K562 (cell line): ENCODE results near the gene USP16. TPM values are rescaled to one million over a fixed set of nuclear protein-coding genes. Genes with fewer than 3 reads are reported as not detected.
A peak's percentile ranks its signal among the peaks of the same experiment; 100 is the strongest.

Source experiments
- ATAC-seq: fragments of 200-7000 bp; cut with Tn5 transposase; 3 replicates; pipeline ENCODE4 v1.9.1; 2020; ENCODE audit warnings: moderate library complexity
- BruUV-seq: library from RNA; stranded (reverse); fragments of 400-500 nt; replicated peaks from 2 replicates; lab custom pipeline; 2021; lab: Mats Ljungman, UMichigan
- CTCF ChIA-PET: fragments of 300-600 bp; formaldehyde crosslinking; extraction: SDS; loops from one replicate; lab custom pipeline; 2021; ENCODE audit warnings: low intra/inter-chr PET ratio; lab: Yijun Ruan, JAX
- POLR2A ChIA-PET: fragments of 300-600, 350-650 bp; sonication (Branson Sonifier 250); formaldehyde crosslinking; extraction: SDS; loops from one replicate; lab custom pipeline; 2021; ENCODE audit warnings: antibody characterized with exemption, inconsistent platforms; lab: Yijun Ruan, JAX
- DNase-seq, 4 experiments: peaks; one replicate each; pipeline versions ENCODE4 v3.0.0 to v3.0.0-alpha.2; 2011 to 2018; ENCODE audit warnings: low spot score in 3 of 4, mixed read lengths in 3 of 4; ENCODE audit errors: extremely low read depth in 1 of 4
- FAIRE-seq: peaks from 2 replicates; lab custom pipeline; 2011; peaks lifted over from hg19 to GRCh38; lab: Jason Lieb, UNC
- H2AFZ ChIP-seq: 2 replicates; pipeline ENCODE4 v1.6.0; 2011; ENCODE audit warnings: low read depth, low read length, control low read depth, inconsistent platforms
- H3K27ac ChIP-seq: fragments of 200-600 bp; 3 replicates; pipeline ENCODE4 v1.8.0; 2011; ENCODE audit warnings: low read depth, mild to moderate bottlenecking, control low read depth, inconsistent platforms, low read length, moderate library complexity, mixed read lengths; ENCODE audit errors: extremely low read depth
- H3K27me3 ChIP-seq, 2 experiments: fragments of 300-600 bp in 1 of 2; 2 replicates in 1 of 2; 3 replicates in 1 of 2; pipeline versions ENCODE4 v1.6.0 to v1.8.0; 2011; ENCODE audit warnings: inconsistent platforms in 2 of 2, low read length in 2 of 2, mild to moderate bottlenecking in 1 of 2, mixed read lengths in 1 of 2, moderate library complexity in 1 of 2; ENCODE audit not compliant: control insufficient read depth in 2 of 2, insufficient read depth in 2 of 2
- H3K36me3 ChIP-seq: fragments of 300-600 bp; 3 replicates; pipeline ENCODE4 v1.8.0; 2011; ENCODE audit warnings: mild to moderate bottlenecking, low read length, inconsistent platforms; ENCODE audit not compliant: control insufficient read depth, insufficient read depth
- H3K4me1 ChIP-seq, 2 experiments: fragments of 200-600 bp in 1 of 2; replicated peaks in 1 of 2; 2 replicates in 1 of 2; 3 replicates in 1 of 2; pipeline versions ENCODE4 v1.5.1 to v1.8.0; 2011; ENCODE audit warnings: inconsistent platforms in 2 of 2, low read length in 2 of 2, mild to moderate bottlenecking in 1 of 2, mixed read lengths in 1 of 2, moderate library complexity in 1 of 2; ENCODE audit not compliant: control insufficient read depth in 2 of 2, insufficient read depth in 2 of 2
- H3K4me2 ChIP-seq: 2 replicates; pipeline ENCODE4 v1.6.1; 2011; ENCODE audit warnings: low read length, control low read depth, inconsistent platforms, mixed read lengths; ENCODE audit not compliant: insufficient read depth
- H3K4me3 ChIP-seq: fragments of 200-600 bp; sonication (generic), shearing (Covaris generic); 2 replicates; pipeline ENCODE4 v1.5.1; 2016; ENCODE audit warnings: control low read depth, inconsistent platforms
- H3K79me2 ChIP-seq: fragments of 200-600 bp; 3 replicates; pipeline ENCODE4 v1.8.0; 2011; ENCODE audit warnings: low read length, inconsistent platforms; ENCODE audit not compliant: control insufficient read depth, insufficient read depth
- H3K9ac ChIP-seq, 2 experiments: 2 replicates each; pipeline versions ENCODE4 v1.6.0 to v1.6.1; 2011; ENCODE audit warnings: low read depth in 2 of 2, low read length in 2 of 2, control low read depth in 1 of 2, inconsistent platforms in 1 of 2, mild to moderate bottlenecking in 1 of 2, mixed read lengths in 1 of 2; ENCODE audit not compliant: insufficient read depth in 1 of 2
- H3K9me1 ChIP-seq: one replicate; pipeline ENCODE4 v1.6.0; 2011; ENCODE audit warnings: inconsistent platforms, mild to moderate bottlenecking, low read length, moderate library complexity; ENCODE audit not compliant: control insufficient read depth, insufficient read depth
- H3K9me3 ChIP-seq: replicated peaks from 2 replicates; pipeline ENCODE4 v1.5.1; 2011; ENCODE audit warnings: low read depth, low read length, inconsistent platforms; ENCODE audit not compliant: control insufficient read depth, insufficient read depth
- H4K20me1 ChIP-seq: replicated peaks from 2 replicates; pipeline ENCODE4 v1.6.1; 2011; ENCODE audit warnings: low read length, inconsistent platforms, mixed read lengths; ENCODE audit not compliant: control insufficient read depth, insufficient read depth
- ETV1 ChIP-seq: fragments of 450-650 bp; conservative IDR thresholded peaks from 2 replicates; pipeline ENCODE4 v1.6.1; 2016; ENCODE audit warnings: missing genetic modification characterization, control low read depth, low read depth, missing compliant biosample characterization
- HNRNPL ChIP-seq: fragments of 200-400 bp; formaldehyde crosslinking; IDR thresholded peaks from 2 replicates; pipeline ENCODE4 v1.6.1; 2017; ENCODE audit warnings: low read depth, mild to moderate bottlenecking, low read length
- KLF16 ChIP-seq: IDR thresholded peaks from 2 replicates; pipeline ENCODE4 v1.6.1; 2016; ENCODE audit warnings: antibody characterized with exemption
- LCOR ChIP-seq: sonication (generic); formaldehyde crosslinking; IDR thresholded peaks from 2 replicates; pipeline ENCODE4 v1.8.0; 2022; ENCODE audit warnings: mild to moderate bottlenecking, missing genetic modification reagents
- MECOM ChIP-seq: fragments of 250-450 bp; sonication (Bioruptor Pico); IDR thresholded peaks from 2 replicates; pipeline ENCODE4 v1.8.0; 2022; ENCODE audit warnings: inconsistent platforms
- NR2F6 ChIP-seq: fragments of 450-650 bp; formaldehyde crosslinking; IDR thresholded peaks from 2 replicates; pipeline ENCODE4 v1.4.0; 2020; ENCODE audit warnings: mild to moderate bottlenecking
- RBM17 ChIP-seq: fragments of 200-400 bp; formaldehyde crosslinking; IDR thresholded peaks from 2 replicates; pipeline ENCODE4 v1.6.1; 2017; ENCODE audit warnings: low read depth, mild to moderate bottlenecking, low read length, borderline replicate concordance
- TSHZ1 ChIP-seq: fragments of 250-450 bp; sonication (Bioruptor Pico); IDR thresholded peaks from 2 replicates; pipeline ENCODE4 v1.4.0; 2020; ENCODE audit warnings: mild to moderate bottlenecking, moderate library complexity
- ZKSCAN1 ChIP-seq: fragments of 150-350 bp; IDR thresholded peaks from 2 replicates; pipeline ENCODE4 v1.6.1; 2016; ENCODE audit warnings: low read depth, low read length
- WGBS: fragments of 100-300 bp; shearing (Covaris generic); methylation state at CpG from one replicate; pipeline ENCODE4 v1.1.6; 2016; ENCODE audit warnings: low coverage, mixed read lengths; ENCODE audit not compliant: insufficient coverage; ENCODE audit errors: missing lambda C conversion rate; 5-methylcytosine and 5-hydroxymethylcytosine counted together
- in situ Hi-C: fragments of 300-500 bp; cut with MboI; formaldehyde crosslinking; loops from 4 replicates; pipeline ENCODE4 v1.15.0; 2018; ENCODE audit warnings: inconsistent platforms, mixed read lengths
- intact Hi-C: fragments of 100-400 bp; cut with micrococcal nuclease; formaldehyde crosslinking; loops from 2 replicates; pipeline ENCODE4 v1.14.2; 2022
- polyA plus RNA-seq, 8 experiments: library from polyadenylated mRNA; depleted of rRNA in 4 of 8; stranded (reverse) in 5 of 8; unstranded in 3 of 8; fragments of >200 nt; fragmentation: Nextera tagmentation in 2 of 8; fragmentation: Illumina TruSeq in 1 of 8; extraction: Ambion mirVana in 2 of 8; extraction: Trizol in 1 of 8; gene quantifications; 2 replicates each; pipeline versions ENCODE4 v1.2.1 to v1.2.3, GENCODE V29; 2011 to 2014; ENCODE audit warnings: inconsistent platforms in 1 of 8, missing spikeins in 1 of 8
- total RNA-seq, 7 experiments: library from RNA; depleted of rRNA in 6 of 7; stranded (reverse); fragments of >200 nt in 6 of 7; fragmentation: Illumina TruSeq in 2 of 7; extraction: Trizol in 2 of 7; gene quantifications; 2 replicates each; pipeline versions ENCODE4 v1.2.1 to v1.2.3, GENCODE V29; 2011 to 2021; ENCODE audit warnings: low replicate concordance in 1 of 7
- TF ChIP-seq, protein P1 (sequence below), 2 experiments: fragments of 450-650 bp; IDR thresholded peaks; 2 replicates each; pipeline ENCODE4 v1.6.1; 2018; ENCODE audit warnings: mild to moderate bottlenecking in 2 of 2, low read depth in 1 of 2; ENCODE audit not compliant: partially characterized antibody in 2 of 2
- TF ChIP-seq, protein P2 (sequence below): fragments of 450-650 bp; formaldehyde crosslinking; IDR thresholded peaks from 2 replicates; pipeline ENCODE4 v1.4.0; 2020; ENCODE audit warnings: mild to moderate bottlenecking, moderate library complexity

Gene USP16
- total and polyA plus RNA-seq, 9 of the 15 experiments (the other 6 are each of a cell fraction or from before 2014, with no cell fraction given) = 38.4 to 90.9 (median 62.8) TPM

GRCh38 chr21:28992526-28993292 lies 31.8 kb upstream of the USP16 start, which contains the start of gene LTN1:
TSS of gene LTN1 (minus strand) at chr21:28992877. CDS start at chr21:28992805, 72 bp downstream.
- ChIA-PET POLR2A (interaction anchor here (0.6 to 3.4 kb wide), 23 partner anchors 8 to 84 kb away, joined by 3 to 43 read pairs (median 4); partner anchors contain the start of genes CCT8, RWDD2B and USP16), CTCF (no interaction called here)
- peak within 1 kb of the TSS; percentile 100 for H3K4me2 ChIP-seq
- peak; percentile 98 to 100 (median 98) for DNase-seq
- peak; percentile 99 for FAIRE-seq
- H3K4me3 ChIP-seq = peak within 1 kb of the TSS; percentile 91
- peak within 1 kb of the TSS; percentile 93 for H3K27ac ChIP-seq
- peaks cover 4 to 8% of the 10 kb centered on the region in 2 experiments; a peak in 4 of 5 replicates for H3K4me1 ChIP-seq
- under 1% methylated on average over 43 of the region's 43 CpGs for WGBS
- no TSS peak for BruUV-seq
- peaks cover 7% of the 10 kb centered on the region for H4K20me1 ChIP-seq
- no peaks in the 10 kb centered on the region; a peak in 1 of 5 replicates for H3K27me3 ChIP-seq
- intact Hi-C loops = loop anchor here (1.0 to 2.0 kb wide), 3 partner anchors 10 to 80 kb away; partner anchors contain the start of genes CCT8 and USP16
- in situ Hi-C loops = no loop called here
- peak within 1 kb of the TSS; percentile 93 for H2AFZ ChIP-seq
- H3K9me1 ChIP-seq = no peaks in the 10 kb centered on the region
- ATAC-seq = peak; percentile 93
- H3K9ac ChIP-seq = peak within 1 kb of the TSS; percentile 94 to 96
- H3K79me2 ChIP-seq = peaks cover 47% of the 10 kb centered on the region
- H3K9me3 ChIP-seq = no peaks in the 10 kb centered on the region
- peaks cover 11% of the 10 kb centered on the region; the same call in 2 of the 3 replicates for H3K36me3 ChIP-seq
- TF ChIP-seq NR2F6 (CRISPR knock-in tag) (0 out of 2 replicates have a peak, but pooled peaks have one; percentile 39), MECOM (CRISPR knock-in tag) (no peak), RBM17 (no peak), ETV1 (peak; percentile 96), TSHZ1 (CRISPR knock-in tag) (no peak), LCOR (CRISPR knock-in tag) (peak; percentile 51; the same call in 1 of the 2 replicates), KLF16 (no peak), ZKSCAN1 (peak; percentile 56; the same call in 1 of the 2 replicates), HNRNPL (no peak)
- TF ChIP-seq, protein P1, sequence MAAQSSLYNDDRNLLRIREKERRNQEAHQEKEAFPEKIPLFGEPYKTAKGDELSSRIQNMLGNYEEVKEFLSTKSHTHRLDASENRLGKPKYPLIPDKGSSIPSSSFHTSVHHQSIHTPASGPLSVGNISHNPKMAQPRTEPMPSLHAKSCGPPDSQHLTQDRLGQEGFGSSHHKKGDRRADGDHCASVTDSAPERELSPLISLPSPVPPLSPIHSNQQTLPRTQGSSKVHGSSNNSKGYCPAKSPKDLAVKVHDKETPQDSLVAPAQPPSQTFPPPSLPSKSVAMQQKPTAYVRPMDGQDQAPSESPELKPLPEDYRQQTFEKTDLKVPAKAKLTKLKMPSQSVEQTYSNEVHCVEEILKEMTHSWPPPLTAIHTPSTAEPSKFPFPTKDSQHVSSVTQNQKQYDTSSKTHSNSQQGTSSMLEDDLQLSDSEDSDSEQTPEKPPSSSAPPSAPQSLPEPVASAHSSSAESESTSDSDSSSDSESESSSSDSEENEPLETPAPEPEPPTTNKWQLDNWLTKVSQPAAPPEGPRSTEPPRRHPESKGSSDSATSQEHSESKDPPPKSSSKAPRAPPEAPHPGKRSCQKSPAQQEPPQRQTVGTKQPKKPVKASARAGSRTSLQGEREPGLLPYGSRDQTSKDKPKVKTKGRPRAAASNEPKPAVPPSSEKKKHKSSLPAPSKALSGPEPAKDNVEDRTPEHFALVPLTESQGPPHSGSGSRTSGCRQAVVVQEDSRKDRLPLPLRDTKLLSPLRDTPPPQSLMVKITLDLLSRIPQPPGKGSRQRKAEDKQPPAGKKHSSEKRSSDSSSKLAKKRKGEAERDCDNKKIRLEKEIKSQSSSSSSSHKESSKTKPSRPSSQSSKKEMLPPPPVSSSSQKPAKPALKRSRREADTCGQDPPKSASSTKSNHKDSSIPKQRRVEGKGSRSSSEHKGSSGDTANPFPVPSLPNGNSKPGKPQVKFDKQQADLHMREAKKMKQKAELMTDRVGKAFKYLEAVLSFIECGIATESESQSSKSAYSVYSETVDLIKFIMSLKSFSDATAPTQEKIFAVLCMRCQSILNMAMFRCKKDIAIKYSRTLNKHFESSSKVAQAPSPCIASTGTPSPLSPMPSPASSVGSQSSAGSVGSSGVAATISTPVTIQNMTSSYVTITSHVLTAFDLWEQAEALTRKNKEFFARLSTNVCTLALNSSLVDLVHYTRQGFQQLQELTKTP (IDR thresholded peaks at IDR 0.05; ENCODE audit: low read depth in 1 of 2, partially characterized antibody in 2 of 2) = peak in 1 of 2 experiments; percentile 63
- TF ChIP-seq, protein P2, sequence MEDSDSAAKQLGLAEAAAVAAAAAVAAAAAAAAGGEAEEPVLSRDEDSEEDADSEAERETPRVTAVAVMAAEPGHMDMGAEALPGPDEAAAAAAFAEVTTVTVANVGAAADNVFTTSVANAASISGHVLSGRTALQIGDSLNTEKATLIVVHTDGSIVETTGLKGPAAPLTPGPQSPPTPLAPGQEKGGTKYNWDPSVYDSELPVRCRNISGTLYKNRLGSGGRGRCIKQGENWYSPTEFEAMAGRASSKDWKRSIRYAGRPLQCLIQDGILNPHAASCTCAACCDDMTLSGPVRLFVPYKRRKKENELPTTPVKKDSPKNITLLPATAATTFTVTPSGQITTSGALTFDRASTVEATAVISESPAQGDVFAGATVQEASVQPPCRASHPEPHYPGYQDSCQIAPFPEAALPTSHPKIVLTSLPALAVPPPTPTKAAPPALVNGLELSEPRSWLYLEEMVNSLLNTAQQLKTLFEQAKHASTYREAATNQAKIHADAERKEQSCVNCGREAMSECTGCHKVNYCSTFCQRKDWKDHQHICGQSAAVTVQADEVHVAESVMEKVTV (CRISPR knock-in tag) = no peak
